Measurements from ENCODE around the gene CHST15.

DNA sequence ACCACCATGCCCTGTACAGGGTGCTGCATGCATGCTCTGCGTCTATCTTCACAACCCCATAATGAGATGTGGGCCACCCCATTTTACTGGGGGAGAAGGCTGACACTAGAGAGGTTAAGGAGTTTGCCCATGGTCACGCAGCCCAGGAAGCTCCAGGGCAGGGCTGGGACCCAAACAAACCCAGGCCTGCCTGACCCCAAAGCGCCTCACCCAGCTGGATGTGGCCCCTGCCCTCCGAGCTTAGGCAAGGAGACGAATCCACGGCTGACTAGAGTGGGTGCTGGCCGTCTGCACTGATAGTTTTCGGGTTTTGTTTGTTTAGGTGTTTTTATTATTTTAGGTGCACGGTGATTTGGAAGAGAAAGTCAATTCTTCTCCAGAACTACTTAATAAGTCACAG is 65.7 kb downstream of the CHST15 start:
- TF ChIP-seq, protein P1, sequence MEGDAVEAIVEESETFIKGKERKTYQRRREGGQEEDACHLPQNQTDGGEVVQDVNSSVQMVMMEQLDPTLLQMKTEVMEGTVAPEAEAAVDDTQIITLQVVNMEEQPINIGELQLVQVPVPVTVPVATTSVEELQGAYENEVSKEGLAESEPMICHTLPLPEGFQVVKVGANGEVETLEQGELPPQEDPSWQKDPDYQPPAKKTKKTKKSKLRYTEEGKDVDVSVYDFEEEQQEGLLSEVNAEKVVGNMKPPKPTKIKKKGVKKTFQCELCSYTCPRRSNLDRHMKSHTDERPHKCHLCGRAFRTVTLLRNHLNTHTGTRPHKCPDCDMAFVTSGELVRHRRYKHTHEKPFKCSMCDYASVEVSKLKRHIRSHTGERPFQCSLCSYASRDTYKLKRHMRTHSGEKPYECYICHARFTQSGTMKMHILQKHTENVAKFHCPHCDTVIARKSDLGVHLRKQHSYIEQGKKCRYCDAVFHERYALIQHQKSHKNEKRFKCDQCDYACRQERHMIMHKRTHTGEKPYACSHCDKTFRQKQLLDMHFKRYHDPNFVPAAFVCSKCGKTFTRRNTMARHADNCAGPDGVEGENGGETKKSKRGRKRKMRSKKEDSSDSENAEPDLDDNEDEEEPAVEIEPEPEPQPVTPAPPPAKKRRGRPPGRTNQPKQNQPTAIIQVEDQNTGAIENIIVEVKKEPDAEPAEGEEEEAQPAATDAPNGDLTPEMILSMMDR (conservative IDR thresholded peaks at IDR 0.05; ENCODE audit: low read depth, low read length): no peak
- TF ChIP-seq EZH2phosphoT487 (IDR thresholded peaks at IDR 0.05; ENCODE audit: borderline replicate concordance, low read length): no peak
- TF ChIP-seq EZH2 (IDR thresholded peaks at IDR 0.05; ENCODE audit: low read length, unreplicated experiment): no peak

All from PC-3 (cell line).